H1 (cell line): ENCODE results near the gene TRAPPC3. TPM values are rescaled to one million over a fixed set of nuclear protein-coding genes. Genes with fewer than 3 reads are reported as not detected.

Experiments used
- CTCF ChIA-PET: fragments of 300-600 bp; sonication (Branson Sonifier 250); formaldehyde crosslinking; loops from one replicate; lab custom pipeline; 2021; ENCODE audit not compliant: partially characterized antibody; lab: Charles Lee
- POLR2A ChIA-PET: fragments of 300-600 bp; sonication (Branson Sonifier 250); formaldehyde crosslinking; loops from one replicate; lab custom pipeline; 2021; ENCODE audit warnings: inconsistent platforms; ENCODE audit not compliant: partially characterized antibody; lab: Charles Lee
- DNase-seq, 2 experiments: peaks; one replicate each; pipeline versions ENCODE4 v3.0.0 to v3.0.0-alpha.2; 2010 to 2022; ENCODE audit warnings: low spot score in 2 of 2, low read depth in 1 of 2, mixed read lengths in 1 of 2
- FAIRE-seq: peaks from 2 replicates; lab custom pipeline; 2011; peaks lifted over from hg19 to GRCh38; lab: Jason Lieb, UNC
- H2AFZ ChIP-seq: 2 replicates; pipeline ENCODE4 v1.8.1; 2012; ENCODE audit warnings: low read length, inconsistent platforms
- H2AK5ac ChIP-seq: 2 replicates; pipeline ENCODE4 v1.6.1; 2013; ENCODE audit warnings: low read depth, low read length
- H2BK120ac ChIP-seq: replicated peaks from 2 replicates; pipeline ENCODE3; 2013; ENCODE audit warnings: low read depth, low read length, inconsistent platforms
- H2BK12ac ChIP-seq: 2 replicates; pipeline ENCODE4 v1.6.1; 2013; ENCODE audit warnings: low read depth, low read length
- H2BK15ac ChIP-seq: 2 replicates; pipeline ENCODE4 v1.6.1; 2013; ENCODE audit warnings: low read length
- H2BK20ac ChIP-seq: 2 replicates; pipeline ENCODE4 v1.6.1; 2013; ENCODE audit warnings: low read length
- H2BK5ac ChIP-seq: 2 replicates; pipeline ENCODE4 v1.6.1; 2013; ENCODE audit warnings: low read depth, low read length
- H3K14ac ChIP-seq: 2 replicates; pipeline ENCODE4 v1.6.1; 2013; ENCODE audit warnings: inconsistent platforms; ENCODE audit not compliant: insufficient read length
- H3K18ac ChIP-seq: 2 replicates; pipeline ENCODE4 v1.6.1; 2013; ENCODE audit warnings: low read length; ENCODE audit errors: extremely low read depth
- H3K23ac ChIP-seq: 2 replicates; pipeline ENCODE4 v1.6.1; 2013; ENCODE audit warnings: inconsistent platforms; ENCODE audit not compliant: insufficient read length
- H3K23me2 ChIP-seq: 2 replicates; pipeline ENCODE4 v1.6.1; 2013; ENCODE audit warnings: low read depth, low read length
- H3K27ac ChIP-seq: 2 replicates; pipeline ENCODE4 v1.6.1; 2011; ENCODE audit warnings: low read depth, low read length, inconsistent platforms
- H3K27me3 ChIP-seq, 4 experiments: replicated peaks in 1 of 4; 1 replicate in 1 of 4; 2 replicates in 3 of 4; pipeline versions ENCODE4 v1.6.1 to v1.8.1; 2011 to 2013; ENCODE audit warnings: low read length in 3 of 4, mild to moderate bottlenecking in 3 of 4, inconsistent platforms in 2 of 4, mixed read lengths in 2 of 4, moderate library complexity in 1 of 4; ENCODE audit not compliant: control insufficient read depth in 3 of 4, insufficient read depth in 3 of 4; ENCODE audit errors: extremely low read depth in 1 of 4
- H3K36me3 ChIP-seq, 4 experiments: 2 replicates each; pipeline versions ENCODE4 v1.6.1 to v1.8.1; 2011 to 2013; ENCODE audit warnings: mild to moderate bottlenecking in 4 of 4, low read length in 3 of 4, moderate library complexity in 2 of 4, control low read depth in 1 of 4, inconsistent platforms in 1 of 4; ENCODE audit not compliant: insufficient read depth in 4 of 4, control insufficient read depth in 2 of 4
- H3K4ac ChIP-seq: replicated peaks from 2 replicates; pipeline ENCODE3; 2013; ENCODE audit warnings: low read length, low read depth, mixed read lengths, inconsistent platforms; ENCODE audit not compliant: insufficient read length
- H3K4me1 ChIP-seq, 4 experiments: replicated peaks in 1 of 4; 1 replicate in 1 of 4; 2 replicates in 3 of 4; pipeline versions ENCODE4 v1.6.1 to v1.8.1; 2011 to 2013; ENCODE audit warnings: low read length in 3 of 4, inconsistent platforms in 2 of 4, mixed read lengths in 1 of 4; ENCODE audit not compliant: insufficient read depth in 4 of 4, control insufficient read depth in 3 of 4
- H3K4me2 ChIP-seq, 2 experiments: 2 replicates each; pipeline versions ENCODE4 v1.6.1 to v1.8.1; 2011 to 2013; ENCODE audit warnings: low read depth in 2 of 2, low read length in 2 of 2, control low read depth in 1 of 2, inconsistent platforms in 1 of 2, mild to moderate bottlenecking in 1 of 2; ENCODE audit not compliant: insufficient read depth in 1 of 2
- H3K4me3 ChIP-seq, 4 experiments: fragments of 200-600, 300-600 bp in 1 of 4; sonication (generic), shearing (Covaris generic), sonication (Bioruptor Twin) in 1 of 4; 2 replicates each; pipeline versions ENCODE4 v1.5.1 to v1.8.1; 2011 to 2016; ENCODE audit warnings: low read length in 4 of 4, low read depth in 3 of 4, control low read depth in 2 of 4, inconsistent platforms in 2 of 4, mild to moderate bottlenecking in 2 of 4, mixed read lengths in 1 of 4, moderate library complexity in 1 of 4; ENCODE audit not compliant: insufficient read depth in 2 of 4; ENCODE audit errors: extremely low read depth in 1 of 4
- H3K56ac ChIP-seq: replicated peaks from 2 replicates; pipeline ENCODE3; 2013; ENCODE audit warnings: low read depth, mild to moderate bottlenecking, mixed read lengths, low read length, inconsistent platforms; ENCODE audit not compliant: insufficient read length
- H3K79me1 ChIP-seq: 2 replicates; pipeline ENCODE4 v1.6.1; 2013; ENCODE audit warnings: low read depth, low read length, control low read depth
- H3K79me2 ChIP-seq, 2 experiments: 2 replicates each; pipeline versions ENCODE4 v1.6.1 to v1.8.1; 2012 to 2013; ENCODE audit warnings: low read length in 2 of 2, mild to moderate bottlenecking in 2 of 2, inconsistent platforms in 1 of 2; ENCODE audit not compliant: insufficient read depth in 2 of 2, control insufficient read depth in 1 of 2
- H3K9ac ChIP-seq, 4 experiments: replicated peaks in 1 of 4; 1 replicate in 1 of 4; 2 replicates in 3 of 4; pipeline versions ENCODE4 v1.6.1 to v1.8.1; 2011 to 2013; ENCODE audit warnings: low read depth in 3 of 4, low read length in 3 of 4, control low read depth in 2 of 4, mild to moderate bottlenecking in 2 of 4, moderate library complexity in 2 of 4, inconsistent platforms in 1 of 4; ENCODE audit errors: extremely low read depth in 1 of 4
- H3K9me3 ChIP-seq, 2 experiments: 2 replicates each; pipeline versions ENCODE4 v1.6.1 to v1.8.1; 2012 to 2013; ENCODE audit warnings: mild to moderate bottlenecking in 2 of 2, moderate library complexity in 2 of 2, control low read depth in 1 of 2, inconsistent platforms in 1 of 2, low read depth in 1 of 2, low read length in 1 of 2, mixed read lengths in 1 of 2; ENCODE audit not compliant: insufficient read depth in 2 of 2
- H4K20me1 ChIP-seq, 2 experiments: replicated peaks in 1 of 2; 2 replicates each; pipeline versions ENCODE3 to v1.8.1; 2011 to 2013; ENCODE audit warnings: inconsistent platforms in 2 of 2, low read length in 2 of 2, mild to moderate bottlenecking in 1 of 2; ENCODE audit not compliant: insufficient read depth in 2 of 2, control insufficient read depth in 1 of 2
- H4K5ac ChIP-seq: 2 replicates; pipeline ENCODE4 v1.6.1; 2013; ENCODE audit warnings: low read length, low read depth, mixed read lengths, inconsistent platforms; ENCODE audit not compliant: insufficient read length
- H4K8ac ChIP-seq: 2 replicates; pipeline ENCODE4 v1.8.0; 2013; ENCODE audit warnings: mild to moderate bottlenecking, moderate library complexity, low read length, inconsistent platforms; ENCODE audit not compliant: insufficient read depth; ENCODE audit errors: extremely low read depth
- H4K91ac ChIP-seq: replicated peaks from 2 replicates; pipeline ENCODE3; 2013; ENCODE audit warnings: low read length, mixed read lengths, inconsistent platforms; ENCODE audit not compliant: insufficient read length
- BACH1 ChIP-seq: IDR thresholded peaks from 2 replicates; pipeline ENCODE4 v1.6.1; 2012; ENCODE audit warnings: low read length, improper control_type of control experiment
- GABPA ChIP-seq: IDR thresholded peaks from 2 replicates; pipeline ENCODE4 v1.6.1; 2011; ENCODE audit warnings: mild to moderate bottlenecking, low read length, moderate library complexity, borderline replicate concordance; ENCODE audit not compliant: insufficient read depth
- HDAC2 ChIP-seq, 2 experiments: fragments of 300-600 bp in 1 of 2; sonication (generic) in 1 of 2; IDR thresholded peaks; 2 replicates each; pipeline ENCODE4 v1.6.1; 2011 to 2012; ENCODE audit warnings: low read depth in 2 of 2, low read length in 2 of 2, mild to moderate bottlenecking in 2 of 2, moderate library complexity in 2 of 2, borderline replicate concordance in 1 of 2, inconsistent platforms in 1 of 2
- JUND ChIP-seq: IDR thresholded peaks from 2 replicates; pipeline ENCODE4 v1.6.1; 2011; ENCODE audit warnings: mild to moderate bottlenecking, improper control_type of control experiment, low read length
- KDM1A ChIP-seq: fragments of 200-600, 300-600 bp; sonication (generic); IDR thresholded peaks from 2 replicates; pipeline ENCODE4 v1.7.1; 2016; ENCODE audit warnings: mild to moderate bottlenecking, low read length, borderline replicate concordance
- MAFK ChIP-seq: IDR thresholded peaks from 2 replicates; pipeline ENCODE4 v1.6.1; 2012; ENCODE audit warnings: low read depth, mild to moderate bottlenecking, improper control_type of control experiment, low read length
- NRF1 ChIP-seq: IDR thresholded peaks from 2 replicates; pipeline ENCODE4 v1.6.1; 2011; ENCODE audit warnings: mild to moderate bottlenecking, low read depth, low read length, improper control_type of control experiment
- RAD21 ChIP-seq, 2 experiments: IDR thresholded peaks in 1 of 2; conservative IDR thresholded peaks in 1 of 2; 2 replicates each; pipeline ENCODE4 v1.6.1; 2011; ENCODE audit warnings: low read depth in 2 of 2, low read length in 2 of 2, improper control_type of control experiment in 1 of 2, inconsistent platforms in 1 of 2, mild to moderate bottlenecking in 1 of 2, moderate library complexity in 1 of 2
- RFX5 ChIP-seq: IDR thresholded peaks from 2 replicates; pipeline ENCODE4 v1.6.1; 2011; ENCODE audit warnings: low read depth, low read length, improper control_type of control experiment, borderline replicate concordance
- SP2 ChIP-seq: IDR thresholded peaks from 2 replicates; pipeline ENCODE4 v1.6.1; 2012; ENCODE audit warnings: mild to moderate bottlenecking, low read length, inconsistent platforms
- WGBS, 2 experiments: shearing (Covaris generic) in 1 of 2; methylation state at CpG; one replicate each; pipeline versions ENCODE4 v1.1.6 to v1.1.7; 2013 to 2015; ENCODE audit warnings: low lambda C conversion rate in 2 of 2, mixed read lengths in 2 of 2, inconsistent platforms in 1 of 2, low coverage in 1 of 2, missing lambda C conversion rate in 1 of 2; ENCODE audit not compliant: insufficient replicate concordance in 2 of 2, insufficient coverage in 1 of 2, insufficient read length in 1 of 2; ENCODE audit errors: extremely low coverage in 1 of 2, missing lambda C conversion rate in 1 of 2; 5-methylcytosine and 5-hydroxymethylcytosine counted together
- polyA plus RNA-seq, 7 experiments: library from polyadenylated mRNA; depleted of rRNA in 3 of 7; stranded (reverse) in 5 of 7; unstranded in 2 of 7; fragments of >200 nt in 5 of 7; fragments of 200-250 nt in 2 of 7; gene quantifications; 1 replicate in 5 of 7; 2 replicates in 1 of 7; 4 replicates in 1 of 7; pipeline versions ENCODE4 v1.2.1 to v1.2.3, GENCODE V29; 2011 to 2013; ENCODE audit warnings: missing spikeins in 2 of 7, mixed read lengths in 2 of 7
- total RNA-seq: library from RNA; stranded (reverse); fragmentation: NEBNext Ultra II Directional; extraction: Animal tissue kit (Norgen Biotek cat#: 25700); gene quantifications from 2 replicates; pipeline ENCODE4 v1.2.1, GENCODE V29; 2021
- TF ChIP-seq, protein P1 (sequence below): IDR thresholded peaks from 2 replicates; pipeline ENCODE4 v1.6.1; 2012; ENCODE audit warnings: inconsistent platforms

Gene TRAPPC3
- total and polyA plus RNA-seq, 2 of the 8 experiments (the other 6 are each of a cell fraction or from before 2014, with no cell fraction given), result 47.8 to 51.0 TPM

DNA sequence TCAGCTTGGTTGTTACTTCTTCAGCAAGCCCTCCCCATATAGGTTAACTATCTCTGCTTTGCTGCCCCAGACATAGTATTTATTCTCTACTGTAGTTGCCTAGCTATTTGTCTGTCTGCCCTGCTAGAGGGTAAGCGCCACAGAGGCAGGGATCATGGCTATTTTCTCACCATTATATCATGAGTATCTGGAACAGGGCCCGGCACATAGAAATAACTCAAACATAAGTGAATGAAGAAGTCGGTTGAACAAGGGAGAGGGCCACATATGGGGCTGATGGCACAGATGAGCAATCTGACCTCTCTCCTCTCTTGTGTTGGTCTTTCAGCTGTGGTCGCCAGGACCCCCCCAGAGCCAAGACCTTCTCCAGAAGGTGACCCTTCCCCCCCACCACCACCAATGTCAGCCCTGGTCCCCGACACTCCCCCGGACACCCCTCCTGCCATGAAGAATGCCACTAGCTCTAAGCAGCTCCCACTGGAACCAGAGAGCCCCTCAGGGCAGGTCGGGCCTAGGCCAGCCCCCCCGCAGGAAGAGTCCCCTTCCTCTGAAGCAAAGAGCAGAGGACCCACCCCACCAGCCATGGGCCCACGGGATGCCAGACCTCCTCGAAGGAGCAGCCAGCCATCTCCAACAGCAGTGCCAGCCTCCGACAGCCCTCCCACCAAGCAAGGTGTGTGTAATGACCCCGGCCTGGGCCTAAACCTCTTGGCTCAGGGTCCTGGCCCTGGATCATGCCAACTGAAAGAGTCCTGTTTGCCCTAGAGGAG lies 21.5 kb upstream of the TRAPPC3 start:
- Histone ChIP-seq H4K5ac (no peak overlapping the region), H2BK120ac (no peak overlapping the region), H2AK5ac (no peak overlapping the region), H4K91ac (no peak overlapping the region), H3K9ac (no peak overlapping the region), H3K18ac (no peak overlapping the region), H2BK15ac (no peak overlapping the region), H2BK20ac (no peak overlapping the region), H3K4ac (no peak overlapping the region), H3K9me3 (no peaks in the 10 kb centered on the region), H3K23ac (no peak overlapping the region), H3K27me3 (no peaks in the 10 kb centered on the region), H3K56ac (no peak overlapping the region), H3K79me2 (no peaks in the 10 kb centered on the region), H3K14ac (no peak overlapping the region), H2BK12ac (no peak overlapping the region), H2BK5ac (no peak overlapping the region), H4K8ac (no peak overlapping the region), H4K20me1 (peaks cover 14 to 37% of the 10 kb centered on the region in 2 experiments), H3K23me2 (no peaks in the 10 kb centered on the region; the same call in 1 of the 2 replicates), H3K79me1 (0 out of 2 replicates have a peak, but pooled peaks cover 4% of the 10 kb centered on the region), H3K4me3 (no peak overlapping the region), H3K4me1 (peaks cover 0 to 11% (median 10%) of the 10 kb centered on the region in 4 experiments; a peak in 6 of 7 replicates), H3K36me3 (peaks cover 11 to 26% (median 18%) of the 10 kb centered on the region in 4 experiments; a peak in 6 of 8 replicates), H3K4me2 (no peak overlapping the region), H3K27ac (no peak overlapping the region), H2AFZ (no peak overlapping the region)
- no peak for TF ChIP-seq HDAC2 (IDR thresholded peaks at IDR 0.05; ENCODE audit: borderline replicate concordance in 1 of 2, low read depth in 2 of 2, low read length in 2 of 2)
- TF ChIP-seq MAFK, result no peak
- no peak for TF ChIP-seq RAD21 (IDR thresholded peaks at IDR 0.05 in 1 of 2, conservative IDR thresholded peaks at IDR 0.05 in 1 of 2; ENCODE audit: low read depth in 2 of 2, low read length in 2 of 2)
- no peak for TF ChIP-seq SP2
- no peak for TF ChIP-seq KDM1A
- TF ChIP-seq RFX5, result no peak
- no peak for TF ChIP-seq JUND
- TF ChIP-seq, protein P1, sequence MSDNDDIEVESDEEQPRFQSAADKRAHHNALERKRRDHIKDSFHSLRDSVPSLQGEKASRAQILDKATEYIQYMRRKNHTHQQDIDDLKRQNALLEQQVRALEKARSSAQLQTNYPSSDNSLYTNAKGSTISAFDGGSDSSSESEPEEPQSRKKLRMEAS, result no peak
- TF ChIP-seq GABPA, result no peak
- TF ChIP-seq NRF1, result no peak
- no peak for TF ChIP-seq BACH1
- DNase-seq, result no peak
- CTCF ChIA-PET, result interaction anchor here (1.2 to 17.6 kb wide), 6 partner anchors 7 to 115 kb away, joined by 3 to 233 read pairs (median 44); partner anchors contain the start of genes MAP7D1, THRAP3 and TRAPPC3
- FAIRE-seq, result no peak
- POLR2A ChIA-PET, result interaction anchor here (1.2 to 1.8 kb wide), 4 partner anchors 10 to 216 kb away, joined by 3 to 9 read pairs (median 4); no protein-coding TSS in a partner anchor
- WGBS, 2 experiments, result 95% methylated on average over 12 of the region's 12 CpGs; no CpG with 5 or more reads in 1 of the 2 experiments
